Thymus (tissue), 11 donors: Measurements from ENCODE around the gene COLEC12. TPM values are rescaled to one million over a fixed set of nuclear protein-coding genes. Genes with fewer than 3 reads are reported as not detected.

Experiments
- DNase-seq, 9 donors: peaks; one replicate each; pipeline ENCODE4 v3.0.0-alpha.2; 2013; ENCODE audit warnings: low spot score in 9 of 9, low read depth in 6 of 9, missing footprints in 1 of 9
- H3K27ac ChIP-seq, 2 donors: one replicate each; pipeline ENCODE4 v1.5.1; 2013; ENCODE audit warnings: control low read depth in 1 of 2, low read depth in 1 of 2, low read length in 1 of 2, mild to moderate bottlenecking in 1 of 2, moderate library complexity in 1 of 2
- H3K27me3 ChIP-seq, 2 donors: one replicate each; pipeline ENCODE4 v1.5.1; 2013; ENCODE audit warnings: low read length in 1 of 2; ENCODE audit not compliant: control insufficient read depth in 2 of 2, insufficient read depth in 1 of 2
- H3K36me3 ChIP-seq, 2 donors: one replicate each; pipeline ENCODE4 v1.5.1; 2013; ENCODE audit warnings: low read length in 1 of 2, mild to moderate bottlenecking in 1 of 2, moderate library complexity in 1 of 2; ENCODE audit not compliant: control insufficient read depth in 2 of 2, insufficient read depth in 2 of 2
- H3K4me1 ChIP-seq, 2 donors: one replicate each; pipeline ENCODE4 v1.5.1; 2013; ENCODE audit warnings: low read length in 2 of 2; ENCODE audit not compliant: control insufficient read depth in 2 of 2, insufficient read depth in 2 of 2
- H3K4me3 ChIP-seq, 2 donors: one replicate each; pipeline ENCODE4 v1.5.1; 2013; ENCODE audit warnings: low read length in 2 of 2, control low read depth in 1 of 2, mild to moderate bottlenecking in 1 of 2
- H3K9me3 ChIP-seq, 2 donors: one replicate each; pipeline ENCODE4 v1.5.1; 2013; ENCODE audit warnings: low read length in 1 of 2, mild to moderate bottlenecking in 1 of 2; ENCODE audit not compliant: control insufficient read depth in 2 of 2, insufficient read depth in 1 of 2
- WGBS: extraction: QIAGEN DNeasy Blood & Tissue Kit; methylation state at CpG from one replicate; pipeline ENCODE4 v1.1.7; 2013; 5-methylcytosine and 5-hydroxymethylcytosine counted together
- polyA plus RNA-seq: library from polyadenylated mRNA; stranded (reverse); fragments of 200-250 nt; gene quantifications from one replicate; pipeline ENCODE4 v1.2.3, GENCODE V29; 2013
- total RNA-seq: library from RNA; stranded (reverse); fragments of 120-200 nt; gene quantifications from one replicate; pipeline ENCODE4 v1.2.4, GENCODE V29; 2013
- donor health status: healthy.

COLEC12 gene
- total and polyA plus RNA-seq, 2 donors = 5.6 to 6.5 TPM

- Histone ChIP-seq H3K27ac (no peak overlapping the region), H3K9me3 (no peaks in the 10 kb centered on the region), H3K36me3 (no peaks in the 10 kb centered on the region), H3K27me3 (peaks cover 37 to 44% of the 10 kb centered on the region in 2 donors), H3K4me3 (no peak overlapping the region), H3K4me1 (no peaks in the 10 kb centered on the region)
- WGBS = 80% methylated on average over 6 of the region's 6 CpGs
- DNase-seq = no peak
Observed at GRCh38 chr18:497688-498087, 2.8 kb downstream of the COLEC12 start.

- 90% methylated on average over 7 of the region's 7 CpGs for WGBS
- peaks cover 23 to 24% of the 10 kb centered on the region in 2 donors for H3K27me3 ChIP-seq
Observed at GRCh38 chr18:495452-495851, 5.0 kb downstream of the COLEC12 start.

DNA sequence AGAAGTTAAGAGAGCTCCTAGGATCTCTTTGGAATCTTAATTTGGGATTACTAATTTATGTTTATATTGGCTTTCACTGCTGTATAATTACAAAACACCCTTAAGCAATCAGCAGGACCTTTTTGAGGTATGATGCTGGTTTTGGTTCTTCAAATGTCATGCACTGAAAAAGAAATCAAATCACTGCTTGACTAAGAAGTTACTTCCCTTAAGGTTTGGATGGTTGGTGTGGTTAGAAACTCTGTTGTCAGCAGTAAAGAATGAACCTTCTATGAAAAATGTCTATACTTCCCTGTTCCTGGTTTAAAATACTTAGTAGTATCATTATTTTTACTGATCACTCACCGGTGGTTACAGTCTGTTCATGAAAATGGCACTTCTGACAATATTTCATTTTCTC lies 5.5 kb downstream of the COLEC12 start:
- H3K9me3 ChIP-seq = no peaks in the 10 kb centered on the region
- no peaks in the 10 kb centered on the region for H3K4me1 ChIP-seq
- no peak for DNase-seq
- WGBS = 87% methylated on average over 1 of the region's 1 CpG
- H3K27me3 ChIP-seq = peaks cover 19 to 22% of the 10 kb centered on the region in 2 donors
- H3K4me3 ChIP-seq = no peak overlapping the region
- H3K36me3 ChIP-seq = no peaks in the 10 kb centered on the region
- H3K27ac ChIP-seq = no peak overlapping the region

More at GRCh38 chr18:495452-495851, 5.0 kb downstream of the COLEC12 start:
- Histone ChIP-seq H3K4me1 (no peaks in the 10 kb centered on the region), H3K27ac (no peak overlapping the region), H3K9me3 (no peaks in the 10 kb centered on the region), H3K4me3 (no peak overlapping the region), H3K36me3 (no peaks in the 10 kb centered on the region)
- no peak for DNase-seq

DNA sequence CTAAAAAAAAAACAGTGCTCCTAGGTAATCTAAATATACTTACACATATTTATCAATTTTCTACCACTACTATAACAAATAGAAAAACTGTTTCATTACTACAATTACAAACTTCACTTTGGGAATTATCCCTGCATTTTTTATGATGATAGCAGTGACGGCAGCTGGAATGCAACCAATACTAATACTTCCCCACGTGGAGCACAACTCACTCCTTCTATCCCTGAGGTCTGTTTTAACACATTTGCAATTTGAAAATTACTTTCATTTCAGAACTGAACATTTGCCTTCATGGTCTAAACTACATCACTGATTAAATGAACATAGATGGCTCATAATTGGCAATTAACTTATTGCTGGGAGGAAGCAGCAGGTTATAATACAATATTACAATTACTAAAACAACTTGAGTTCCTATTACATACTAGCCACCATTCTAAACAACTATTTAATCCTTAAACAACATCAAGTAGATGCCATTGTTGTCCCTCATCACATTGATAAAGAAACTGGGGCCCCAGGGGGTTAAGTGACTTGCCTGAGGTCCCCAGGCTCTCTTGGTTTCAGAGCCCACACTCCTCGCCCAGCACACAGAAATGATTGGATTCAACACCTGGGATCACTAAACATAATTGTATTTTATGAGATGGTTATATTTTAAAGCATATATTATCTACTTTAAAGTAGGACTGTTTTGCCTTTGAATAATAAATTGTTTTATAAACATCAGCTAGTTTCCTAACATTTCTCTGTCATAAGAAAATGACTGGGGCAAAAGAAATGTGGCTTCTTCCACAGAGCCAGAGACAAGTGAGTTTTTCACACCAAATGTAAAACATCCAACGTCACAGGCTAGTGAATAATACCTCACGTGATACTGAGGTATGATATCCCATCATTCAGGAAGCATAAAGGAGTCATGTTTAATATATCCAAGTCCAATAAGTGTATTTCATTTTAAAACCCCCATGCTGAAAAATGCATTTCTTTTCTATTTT lies 6.2 kb downstream of the COLEC12 start:
- H3K27me3 ChIP-seq = peaks cover 11 to 14% of the 10 kb centered on the region in 2 donors
- H3K27ac ChIP-seq = no peak overlapping the region
- DNase-seq = no peak
- H3K9me3 ChIP-seq = no peaks in the 10 kb centered on the region
- no peaks in the 10 kb centered on the region for H3K4me1 ChIP-seq
- H3K4me3 ChIP-seq = no peak overlapping the region
- WGBS = 89% methylated on average over 5 of the region's 5 CpGs
- no peaks in the 10 kb centered on the region for H3K36me3 ChIP-seq

DNA sequence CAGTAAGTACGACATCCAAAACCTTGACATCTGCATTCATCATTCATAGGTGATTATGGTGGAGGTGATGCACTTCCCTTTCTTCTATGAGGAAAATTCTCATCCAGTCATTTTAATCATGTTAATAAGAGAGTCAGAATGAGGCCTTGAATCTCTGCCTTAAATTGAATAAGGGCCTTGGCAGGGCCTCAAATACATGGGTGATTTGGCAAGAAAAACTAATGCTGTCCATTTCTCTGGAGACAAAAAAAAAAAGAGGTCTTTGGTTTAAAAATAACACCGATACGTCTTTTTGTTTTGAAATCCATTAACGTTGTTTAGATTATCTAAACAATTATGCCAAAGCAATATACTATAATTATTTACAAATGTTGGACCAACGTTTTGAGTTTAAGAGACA lies 8.1 kb downstream of the COLEC12 start:
- Histone ChIP-seq H3K36me3 (no peaks in the 10 kb centered on the region), H3K27me3 (peaks cover 0 to under 1% of the 10 kb centered on the region in 2 donors), H3K27ac (no peak overlapping the region), H3K4me1 (no peaks in the 10 kb centered on the region), H3K4me3 (no peak overlapping the region), H3K9me3 (no peaks in the 10 kb centered on the region)
- no peak for DNase-seq
- WGBS = 85% methylated on average over 5 of the region's 5 CpGs

GRCh38 chr18:490624-491023 lies 9.9 kb downstream of the COLEC12 start:
- Histone ChIP-seq H3K4me3 (no peak overlapping the region), H3K27ac (no peak overlapping the region), H3K9me3 (no peaks in the 10 kb centered on the region), H3K4me1 (no peaks in the 10 kb centered on the region), H3K36me3 (no peaks in the 10 kb centered on the region), H3K27me3 (no peaks in the 10 kb centered on the region)
- 84% methylated on average over 4 of the region's 4 CpGs for WGBS
- DNase-seq = no peak

DNA sequence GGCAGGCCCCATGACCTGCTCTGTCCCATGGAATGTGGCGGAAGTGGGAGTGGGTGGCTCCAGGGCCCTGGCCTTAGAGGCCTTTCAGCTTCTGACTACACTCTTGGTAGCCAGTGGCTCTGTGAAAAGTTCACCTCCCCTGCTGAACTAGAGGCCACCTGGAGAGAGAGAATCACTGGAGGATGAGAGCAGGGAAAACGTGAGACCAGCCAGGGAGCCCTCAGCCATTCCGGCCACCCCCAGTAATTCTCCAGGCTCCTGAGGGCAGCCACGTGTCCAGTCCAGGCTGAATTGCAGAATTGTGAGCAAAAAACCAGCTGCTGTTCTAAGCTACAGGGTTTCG lies 10.5 kb downstream of the COLEC12 start:
- Histone ChIP-seq H3K4me1 (no peaks in the 10 kb centered on the region), H3K9me3 (no peaks in the 10 kb centered on the region), H3K27me3 (no peaks in the 10 kb centered on the region), H3K36me3 (no peaks in the 10 kb centered on the region), H3K27ac (no peak overlapping the region), H3K4me3 (no peak overlapping the region)
- no peak for DNase-seq
- WGBS = 74% methylated on average over 5 of the region's 5 CpGs

DNA sequence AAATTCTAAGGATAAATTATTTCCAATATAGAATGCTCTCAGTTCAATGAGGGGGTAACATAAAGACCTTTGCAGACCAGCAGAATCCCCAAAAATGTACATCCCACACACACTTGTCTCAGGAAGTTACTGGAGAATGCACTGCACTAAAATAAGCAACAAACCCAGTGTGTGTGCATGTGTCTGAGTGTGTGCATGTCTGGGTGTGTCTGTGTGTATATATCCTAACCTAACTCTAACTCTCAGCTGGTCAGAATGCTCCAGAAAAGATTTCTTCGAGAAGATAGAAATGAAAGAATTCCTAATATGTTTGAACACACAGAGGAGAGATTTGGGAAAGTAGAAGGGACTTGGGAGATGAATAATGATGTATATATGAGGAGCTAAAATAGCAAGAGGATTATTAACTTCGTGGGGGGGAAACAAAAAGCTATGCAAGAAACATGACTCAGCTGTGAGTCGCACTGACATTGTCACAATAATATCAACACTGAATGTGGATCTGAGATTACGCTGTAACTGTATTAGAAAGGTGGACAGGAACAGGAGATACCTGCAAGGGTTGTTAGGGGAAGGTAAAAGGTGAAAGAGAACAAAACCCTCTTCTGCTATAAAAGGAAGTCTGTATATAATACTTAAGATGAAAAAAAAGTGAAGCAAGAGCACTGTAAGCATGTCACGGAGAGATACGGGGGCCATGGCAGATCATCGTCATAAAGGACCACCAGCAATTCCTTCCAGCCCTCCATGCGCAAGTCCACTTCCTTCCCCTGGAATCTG lies 11.1 kb downstream of the COLEC12 start:
- no peak overlapping the region for H3K4me3 ChIP-seq
- no peak for DNase-seq
- H3K9me3 ChIP-seq = no peaks in the 10 kb centered on the region
- H3K27ac ChIP-seq = no peak overlapping the region
- 92% methylated on average over 8 of the region's 8 CpGs for WGBS
- no peaks in the 10 kb centered on the region for H3K27me3 ChIP-seq
- no peaks in the 10 kb centered on the region for H3K36me3 ChIP-seq
- no peaks in the 10 kb centered on the region for H3K4me1 ChIP-seq
